AG08395 (cell line): ENCODE measurements around the gene SEC22C.

Experiments used
- DNase-seq: peaks from one replicate; pipeline ENCODE4 v3.0.0; 2012; ENCODE audit warnings: mixed read lengths, low spot score

The SEC22C gene

DNA sequence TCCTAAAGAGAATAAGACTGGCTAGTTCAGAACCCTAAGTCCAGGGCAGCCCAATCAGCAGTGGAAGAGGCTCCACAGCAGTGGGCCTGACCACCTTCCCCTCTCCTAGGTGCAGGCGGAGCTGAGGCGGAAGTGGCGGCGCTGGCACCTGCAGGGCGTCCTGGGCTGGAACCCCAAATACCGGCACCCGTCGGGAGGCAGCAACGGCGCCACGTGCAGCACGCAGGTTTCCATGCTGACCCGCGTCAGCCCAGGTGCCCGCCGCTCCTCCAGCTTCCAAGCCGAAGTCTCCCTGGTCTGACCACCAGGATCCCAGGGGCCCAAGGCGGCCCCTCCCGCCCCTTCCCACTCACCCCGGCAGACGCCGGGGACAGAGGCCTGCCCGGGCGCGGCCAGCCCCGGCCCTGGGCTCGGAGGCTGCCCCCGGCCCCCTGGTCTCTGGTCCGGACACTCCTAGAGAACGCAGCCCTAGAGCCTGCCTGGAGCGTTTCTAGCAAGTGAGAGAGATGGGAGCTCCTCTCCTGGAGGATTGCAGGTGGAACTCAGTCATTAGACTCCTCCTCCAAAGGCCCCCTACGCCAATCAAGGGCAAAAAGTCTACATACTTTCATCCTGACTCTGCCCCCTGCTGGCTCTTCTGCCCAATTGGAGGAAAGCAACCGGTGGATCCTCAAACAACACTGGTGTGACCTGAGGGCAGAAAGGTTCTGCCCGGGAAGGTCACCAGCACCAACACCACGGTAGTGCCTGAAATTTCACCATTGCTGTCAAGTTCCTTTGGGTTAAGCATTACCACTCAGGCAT, 45.6 kb downstream of the SEC22C start:
- DNase-seq = peak; percentile 35

DNA sequence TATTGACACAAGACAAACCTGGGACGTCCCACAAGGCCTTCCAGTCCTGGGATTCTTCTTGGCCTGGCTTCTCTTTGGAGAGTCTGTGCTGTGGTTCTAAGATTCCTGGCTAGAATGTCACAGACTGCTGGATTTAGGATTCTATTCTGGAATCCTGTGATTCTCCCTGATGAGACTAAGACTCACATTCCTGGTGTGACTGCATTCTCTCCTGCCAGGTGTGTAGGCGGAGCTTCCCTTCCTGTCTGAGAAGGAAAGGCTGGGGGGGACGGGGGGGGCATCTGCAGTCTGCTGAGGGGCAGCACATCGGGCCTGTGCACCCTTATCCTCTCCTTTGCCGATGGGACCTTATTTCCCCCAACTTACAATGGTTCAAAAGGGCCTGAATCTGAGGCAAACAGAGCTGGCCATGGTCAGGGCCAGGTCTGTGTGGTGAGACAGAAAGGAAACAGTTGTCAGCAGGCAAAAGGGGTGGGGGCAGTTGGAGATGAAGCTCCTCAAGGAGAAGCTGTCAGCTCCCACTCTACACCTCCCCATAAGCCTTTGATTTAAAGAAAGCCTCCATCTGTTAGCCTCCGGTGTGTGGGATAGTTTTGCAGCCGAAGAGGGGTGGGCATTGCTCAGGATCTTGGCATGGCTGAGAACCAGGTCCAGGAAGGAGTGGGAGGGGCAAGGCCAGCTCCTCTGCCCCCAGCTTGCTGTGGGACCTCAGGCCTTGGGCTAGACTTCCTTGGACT, 48.4 kb downstream of the SEC22C start:
- DNase-seq = no peak

DNA sequence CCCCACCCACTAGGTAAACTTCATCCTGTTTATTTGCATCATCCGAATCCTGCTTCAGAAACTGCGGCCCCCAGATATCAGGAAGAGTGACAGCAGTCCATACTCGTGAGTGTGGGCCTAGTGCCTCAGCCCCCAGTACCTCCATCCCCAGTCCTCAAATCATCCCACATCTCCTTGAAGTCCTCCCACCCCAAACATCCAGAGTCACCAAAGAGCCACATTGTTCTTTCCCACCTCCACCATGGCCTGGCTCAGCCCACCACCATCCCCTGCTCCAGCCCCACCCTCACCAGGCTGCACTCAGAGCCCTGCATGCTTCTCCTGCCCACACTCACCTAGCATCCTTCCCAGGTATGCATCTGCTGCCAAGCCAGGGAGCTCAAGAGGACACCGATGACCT, 49.5 kb downstream of the SEC22C start:
- DNase-seq = no peak

DNA sequence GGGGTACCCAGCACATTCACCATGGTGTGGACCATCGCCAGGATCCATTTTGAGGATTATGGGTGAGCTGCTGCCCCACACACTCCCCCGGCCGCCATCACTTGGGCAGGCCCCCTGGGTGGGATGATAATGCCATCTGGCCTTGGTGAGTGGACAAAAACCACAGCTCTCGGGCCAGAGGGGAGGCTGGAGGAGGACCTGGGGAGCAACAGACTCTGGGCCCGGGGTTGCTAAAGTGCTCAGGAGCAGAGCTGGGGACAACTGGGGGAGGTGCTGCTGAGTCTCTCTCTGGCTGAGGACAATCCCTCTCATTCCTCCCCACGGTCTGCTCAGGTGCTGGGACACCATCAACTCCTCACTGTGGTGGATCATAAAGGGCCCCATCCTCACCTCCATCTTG, 50.3 kb downstream of the SEC22C start:
- DNase-seq = no peak

DNA sequence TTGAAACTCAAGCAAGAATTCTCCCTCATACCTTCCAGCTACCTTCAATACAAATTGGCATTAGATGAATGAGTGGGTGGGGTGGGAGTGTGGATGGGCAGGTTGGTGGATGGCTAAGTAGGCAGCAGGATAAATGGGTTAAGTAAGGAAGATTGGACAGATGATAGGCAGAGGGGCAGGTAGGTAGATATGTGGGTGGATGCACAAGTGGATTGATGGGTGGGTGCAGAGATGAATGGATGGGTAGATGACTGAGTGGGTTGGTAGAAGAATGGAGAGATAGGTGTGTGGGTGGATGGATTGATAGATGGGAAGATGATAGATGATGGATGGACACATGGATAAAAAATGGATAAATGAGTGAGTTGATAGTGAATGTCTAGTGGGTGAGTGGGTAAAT, 51.7 kb downstream of the SEC22C start:
- no peak for DNase-seq

DNA sequence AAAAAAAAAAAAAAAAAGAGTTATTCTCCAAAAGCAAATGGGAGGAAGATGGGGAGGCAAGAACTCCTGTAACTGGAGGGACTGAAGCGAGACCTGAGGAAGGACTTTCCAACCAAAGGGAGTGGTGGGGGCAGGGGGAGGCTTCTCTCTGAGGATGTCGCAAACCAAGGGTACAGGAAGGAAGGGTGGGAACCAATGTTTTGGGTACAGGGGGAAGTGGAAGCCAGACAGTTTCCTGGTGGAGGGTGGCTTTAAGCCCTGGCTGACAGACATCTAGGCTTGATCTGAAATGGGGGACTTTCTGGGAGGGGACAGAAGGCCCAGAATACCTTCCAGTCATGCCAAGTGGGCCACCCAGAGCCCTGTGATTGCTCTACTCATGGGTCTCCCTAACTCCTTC, 52.3 kb downstream of the SEC22C start:
- DNase-seq = no peak

DNA sequence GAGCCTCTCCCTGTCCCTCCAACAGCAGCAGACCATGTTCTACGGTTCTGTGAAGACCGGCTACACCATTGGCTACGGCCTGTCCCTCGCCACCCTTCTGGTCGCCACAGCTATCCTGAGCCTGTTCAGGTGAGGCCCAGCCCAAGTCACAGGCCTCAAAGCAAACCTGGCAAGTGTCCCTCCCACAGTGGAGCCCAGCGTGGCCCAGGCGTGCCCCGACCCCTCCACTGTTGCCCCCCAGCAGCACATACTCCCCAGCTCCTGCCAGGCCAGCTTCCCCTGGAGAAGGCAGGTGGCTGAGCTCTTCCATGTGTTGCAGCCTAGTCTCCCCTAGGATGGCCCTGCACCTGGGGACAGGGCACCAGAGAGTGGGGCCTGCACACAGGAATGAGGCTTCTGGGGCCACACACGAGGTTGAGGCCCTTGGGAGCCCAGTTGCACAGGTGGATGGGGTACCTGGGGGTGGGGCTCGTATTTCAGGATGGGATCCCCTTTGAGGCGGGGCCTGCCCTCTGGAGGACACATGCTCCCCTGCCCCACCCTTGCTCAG, 54.3 kb downstream of the SEC22C start:
- DNase-seq = no peak

DNA sequence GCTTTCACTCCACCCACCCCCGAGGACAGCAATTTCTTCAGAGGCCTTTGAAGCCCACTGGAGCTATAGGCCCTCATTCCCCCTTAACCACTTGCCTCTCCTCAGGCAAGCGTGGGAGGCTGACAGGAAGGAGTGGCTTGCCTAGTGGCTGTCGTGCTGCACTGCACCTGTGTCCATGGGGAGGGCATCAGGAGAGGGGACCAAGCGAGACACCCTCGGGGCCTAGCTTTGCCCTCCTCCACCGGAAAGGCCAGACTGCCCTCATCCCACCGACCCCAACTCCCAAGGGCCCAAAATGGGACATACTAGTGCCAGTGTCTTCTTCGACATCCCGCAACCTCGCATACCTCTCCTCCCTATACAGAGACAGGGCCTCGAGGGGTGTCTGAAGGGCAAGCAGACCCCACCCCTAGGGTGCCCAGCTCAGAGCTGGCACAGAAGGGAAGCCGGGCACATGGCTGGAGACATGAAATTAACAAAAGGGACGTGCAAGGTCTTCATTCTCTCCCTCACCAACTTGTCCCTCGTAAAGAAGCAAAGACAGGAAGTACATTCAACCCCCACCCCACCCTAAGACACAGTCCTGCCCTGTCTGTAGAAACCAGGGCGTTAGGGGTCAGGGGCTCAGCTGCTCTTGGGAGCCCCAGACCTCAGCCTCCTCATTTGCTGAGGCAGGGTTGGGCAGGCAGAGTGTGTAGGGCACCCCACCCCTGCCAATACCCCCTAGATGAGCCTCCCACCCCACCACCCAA, 55.0 kb downstream of the SEC22C start:
- no peak for DNase-seq

DNA sequence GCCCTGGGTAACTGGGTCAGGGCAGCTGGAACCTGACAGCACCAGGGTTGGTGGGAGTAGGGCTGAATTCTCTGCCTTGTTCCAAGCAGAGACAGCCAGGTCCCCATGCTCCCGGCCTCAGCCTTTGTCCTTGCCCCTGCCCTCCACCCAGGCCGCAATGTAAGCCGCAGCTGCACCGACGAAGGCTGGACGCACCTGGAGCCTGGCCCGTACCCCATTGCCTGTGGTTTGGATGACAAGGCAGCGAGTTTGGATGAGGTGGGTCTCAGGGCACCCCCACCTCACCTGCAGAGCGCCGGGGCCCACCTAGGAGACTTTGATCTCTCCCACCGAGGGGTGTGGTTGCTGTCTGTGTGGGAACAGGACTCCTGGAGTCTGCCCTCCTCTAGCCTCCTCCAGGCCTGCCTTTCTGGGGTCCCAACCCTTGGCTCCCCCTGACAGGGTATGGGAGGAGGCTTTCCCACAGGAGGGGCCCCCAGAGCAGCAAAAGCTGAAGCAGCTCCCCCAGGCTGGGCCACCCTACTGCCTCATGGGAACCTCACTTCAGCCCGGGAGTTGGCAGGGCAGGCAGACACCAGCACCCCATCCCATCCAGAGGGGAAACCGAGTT, 55.9 kb downstream of the SEC22C start:
- no peak for DNase-seq

DNA sequence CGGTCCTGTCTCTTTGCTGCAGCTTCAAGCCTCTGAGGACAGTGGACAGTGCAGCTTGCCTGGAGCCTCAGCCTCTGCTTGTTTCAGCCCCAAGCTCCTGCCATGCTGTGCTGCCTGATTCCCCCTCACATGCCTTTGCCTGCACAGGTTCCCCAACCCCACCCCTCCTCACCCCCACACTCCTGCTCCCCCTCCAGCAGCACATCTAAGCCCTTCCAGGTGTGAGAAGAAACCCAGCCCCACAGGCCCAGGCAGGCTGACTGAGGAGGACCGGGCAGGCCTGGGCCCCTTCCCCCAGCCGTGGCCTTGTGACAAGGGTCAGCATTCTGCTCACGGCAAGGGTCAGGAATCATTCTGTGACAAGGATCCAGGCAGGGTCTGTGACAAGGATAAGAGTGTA, 56.6 kb downstream of the SEC22C start:
- DNase-seq = no peak

DNA sequence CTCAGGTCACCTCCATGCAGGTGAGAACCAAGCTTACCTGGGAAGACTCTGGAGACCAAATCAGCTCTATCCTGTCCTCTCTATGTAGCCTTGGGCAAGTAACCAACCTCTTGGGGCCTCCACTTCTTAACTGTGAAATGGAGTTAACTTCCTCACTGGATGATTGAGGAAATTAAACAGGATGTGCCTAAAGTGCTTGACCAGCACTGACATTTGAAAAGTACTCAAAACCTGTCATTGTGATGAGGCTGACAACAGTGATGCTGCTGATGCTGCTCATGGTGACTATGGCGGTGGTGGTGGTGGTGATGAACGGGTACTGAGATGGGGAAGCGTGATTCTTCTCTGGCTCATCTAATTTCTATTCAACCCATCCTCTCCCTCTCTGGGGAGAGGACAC, 57.0 kb downstream of the SEC22C start:
- no peak for DNase-seq

DNA sequence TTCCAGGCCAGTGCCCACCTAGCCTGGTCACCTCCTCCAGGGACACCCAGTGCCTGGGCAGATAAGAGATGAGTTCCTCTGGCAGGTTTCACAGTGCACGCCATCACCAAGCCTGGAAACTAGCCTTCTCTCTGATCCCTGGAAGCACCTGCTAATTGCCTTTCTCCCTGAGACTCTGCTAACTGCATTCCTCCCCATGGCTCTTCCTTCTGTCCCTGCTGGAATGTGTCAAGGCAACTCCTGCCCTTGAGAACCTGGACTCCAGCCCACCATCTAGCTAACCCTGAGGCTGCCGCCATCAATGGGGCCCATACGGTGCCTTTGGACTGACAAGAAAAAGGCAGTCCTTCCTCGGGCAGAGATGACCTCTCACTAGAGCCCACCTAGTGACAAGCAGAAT, 60.9 kb downstream of the SEC22C start:
- DNase-seq = no peak

DNA sequence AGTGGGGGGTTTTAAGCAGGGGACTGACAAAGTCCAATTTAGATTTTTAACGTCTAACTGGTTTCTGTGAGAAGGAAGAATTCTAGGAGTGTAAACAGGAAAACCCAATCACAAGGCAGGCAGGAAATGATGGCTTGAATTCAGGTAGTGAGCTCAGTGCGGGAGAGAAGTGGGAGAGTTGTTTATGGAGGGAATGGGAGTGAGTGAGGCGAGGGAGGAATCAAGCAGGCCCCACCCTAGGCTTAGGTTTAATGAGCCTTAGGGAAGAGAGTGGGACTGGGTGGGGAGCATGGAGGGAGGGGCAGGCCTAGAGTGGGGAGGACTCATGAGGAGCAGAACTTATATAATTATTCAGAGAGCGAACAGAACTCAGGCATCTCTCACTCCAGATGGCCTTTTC, 61.4 kb downstream of the SEC22C start:
- no peak for DNase-seq

DNA sequence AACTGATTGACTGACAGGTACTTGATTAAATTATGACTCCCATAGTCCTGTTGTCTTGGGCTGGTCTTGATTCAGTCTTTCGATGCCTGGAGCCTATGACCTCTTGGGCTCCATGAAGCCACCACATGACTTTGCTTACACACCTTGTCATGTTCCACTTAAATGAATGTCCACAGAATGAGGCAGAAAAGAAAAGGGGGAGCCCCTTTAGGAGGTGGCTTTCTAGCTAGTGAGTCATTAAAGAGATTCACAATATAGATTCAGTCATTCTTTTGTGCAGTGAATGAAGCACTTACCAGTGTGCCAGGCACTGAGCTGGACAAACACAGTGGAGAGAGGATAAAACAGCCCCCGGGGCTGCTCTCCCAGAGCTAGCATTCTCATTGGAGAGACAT, 62.2 kb downstream of the SEC22C start:
- DNase-seq = no peak

DNA sequence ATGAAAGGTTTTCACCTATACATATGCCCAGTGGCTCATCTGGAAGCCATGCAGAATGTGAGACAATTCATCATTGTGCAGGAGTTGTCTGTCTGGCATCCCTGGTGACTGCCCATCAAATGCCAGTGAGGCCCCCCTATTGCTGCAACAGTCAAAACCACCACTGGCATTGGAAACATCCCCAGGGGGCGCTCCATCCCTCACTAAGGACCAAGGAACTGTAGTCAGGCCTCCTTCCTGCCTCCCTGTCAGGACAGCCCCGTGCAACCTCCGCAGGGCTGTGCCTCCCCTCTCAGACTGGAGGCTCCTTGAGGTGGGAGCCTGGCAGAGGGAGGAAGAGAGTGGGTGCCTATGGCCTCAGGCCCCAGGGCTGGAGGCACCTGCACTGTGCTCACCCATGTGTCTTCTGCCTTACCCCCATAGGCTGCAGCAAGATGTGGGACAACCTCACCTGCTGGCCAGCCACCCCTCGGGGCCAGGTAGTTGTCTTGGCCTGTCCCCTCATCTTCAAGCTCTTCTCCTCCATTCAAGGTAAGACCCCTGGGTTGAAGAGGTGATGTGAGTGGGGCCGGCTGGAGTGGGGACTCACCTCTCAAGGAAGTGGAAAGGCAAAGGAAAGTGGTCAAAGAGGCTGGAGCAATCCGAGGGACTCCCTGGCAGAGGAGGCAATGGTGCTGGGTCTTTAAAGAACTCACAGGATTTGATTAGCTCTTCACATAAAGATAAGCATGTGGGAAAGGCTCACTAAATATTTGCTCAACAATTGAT, 62.8 kb downstream of the SEC22C start:
- DNase-seq = no peak

DNA sequence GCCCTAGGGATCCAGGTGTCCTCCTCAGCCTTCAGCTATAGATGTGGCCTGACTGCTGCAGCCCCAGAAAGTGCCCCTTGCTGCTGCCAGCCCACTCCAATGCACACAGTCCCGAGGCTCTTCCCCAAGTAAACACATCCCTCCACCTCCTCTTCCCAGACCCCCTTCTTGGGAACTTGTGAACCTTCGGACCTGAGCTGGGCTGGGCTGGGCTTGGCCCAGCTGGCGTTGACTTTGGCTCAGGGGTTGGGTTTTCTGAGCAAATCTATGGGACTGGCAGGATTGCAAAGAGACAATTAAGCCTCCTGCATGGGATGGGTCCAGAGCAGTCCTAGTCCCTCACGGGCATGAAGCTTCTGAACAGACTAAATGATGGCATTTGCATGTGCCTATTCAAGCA, 64.7 kb downstream of the SEC22C start:
- DNase-seq = no peak

DNA sequence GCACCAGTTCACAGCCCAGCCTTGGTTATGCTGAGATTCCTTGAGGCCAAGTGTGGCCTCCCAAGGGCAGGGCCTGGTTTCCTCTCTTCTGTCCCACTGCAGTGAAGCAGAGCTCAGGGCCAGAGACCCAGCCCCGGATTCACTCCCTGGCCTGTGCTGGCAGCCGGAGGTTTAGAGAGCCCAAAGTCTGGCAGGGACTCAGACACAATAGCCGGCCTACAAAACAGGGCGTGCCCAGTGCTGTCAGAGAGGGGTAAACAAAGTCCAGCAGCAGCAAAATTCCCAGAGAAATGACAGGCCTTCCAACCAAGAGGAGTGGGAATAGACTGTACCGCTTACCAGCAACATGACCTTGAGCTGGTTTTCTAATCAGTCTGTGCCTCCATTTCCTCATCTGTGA, 65.3 kb downstream of the SEC22C start:
- DNase-seq = no peak

DNA sequence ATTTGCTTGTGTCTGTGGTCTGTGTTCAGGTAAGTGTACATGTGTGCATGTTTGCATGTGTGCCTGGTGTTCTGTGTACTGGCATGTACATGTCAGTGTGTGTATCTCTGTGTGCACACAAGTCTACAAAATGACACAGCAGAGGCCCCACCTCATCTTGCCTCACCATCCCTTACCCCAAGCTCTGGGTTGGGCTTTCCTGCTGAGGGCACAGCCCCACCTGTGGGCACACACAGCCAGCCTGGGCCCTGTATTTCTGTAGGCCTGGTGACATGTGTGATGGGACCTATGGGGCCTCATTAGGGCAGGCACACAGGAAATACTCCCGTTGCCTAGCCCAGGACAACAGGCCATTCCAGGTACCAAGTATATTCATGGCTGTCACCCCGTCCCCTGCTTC, 65.8 kb downstream of the SEC22C start:
- DNase-seq = no peak

DNA sequence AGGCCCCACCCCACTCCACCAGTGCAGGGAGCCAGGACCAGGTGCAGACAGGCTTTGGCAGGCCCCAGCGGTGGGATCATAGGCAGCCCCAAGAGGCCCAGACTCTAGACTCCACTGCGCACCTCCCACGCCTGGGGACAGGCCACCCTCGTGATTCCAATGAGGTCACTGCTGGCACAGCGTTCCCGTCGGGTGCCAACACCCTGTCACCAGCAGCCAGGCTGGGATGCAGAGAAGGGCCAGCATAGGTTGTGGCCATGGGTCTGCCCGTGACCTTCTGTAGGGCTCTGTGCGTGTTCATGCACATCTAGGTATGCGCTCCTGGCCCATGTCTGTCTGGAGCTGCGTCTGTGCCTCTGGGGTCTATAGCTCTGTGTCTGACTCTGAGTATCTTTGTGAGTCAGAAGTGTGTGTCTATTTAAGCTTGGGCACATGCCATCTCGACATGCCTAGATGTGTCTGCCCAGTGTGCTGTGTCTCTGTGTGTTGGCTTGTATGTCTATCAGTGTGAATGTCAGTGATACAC, 66.3 kb downstream of the SEC22C start:
- DNase-seq = no peak

DNA sequence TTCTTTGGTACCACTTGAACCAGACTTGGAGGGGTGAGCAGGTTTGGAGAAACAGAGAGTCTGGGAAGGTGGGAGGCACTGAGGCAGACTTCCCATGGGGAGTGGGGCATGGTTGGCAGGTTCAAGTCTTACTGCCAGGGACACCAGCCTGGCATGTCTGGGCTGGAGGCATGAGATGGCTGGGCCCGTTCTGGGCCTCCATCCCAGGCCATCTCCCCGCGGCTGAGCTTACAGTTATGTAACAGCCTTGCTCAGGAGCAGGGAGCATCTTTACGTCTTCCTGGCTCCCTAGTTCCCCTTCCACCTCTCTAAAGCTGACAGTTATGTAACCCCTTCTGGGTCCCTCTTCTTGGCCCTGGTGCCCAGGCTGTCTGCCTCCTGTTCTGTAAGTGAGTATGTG, 66.9 kb downstream of the SEC22C start:
- no peak for DNase-seq

DNA sequence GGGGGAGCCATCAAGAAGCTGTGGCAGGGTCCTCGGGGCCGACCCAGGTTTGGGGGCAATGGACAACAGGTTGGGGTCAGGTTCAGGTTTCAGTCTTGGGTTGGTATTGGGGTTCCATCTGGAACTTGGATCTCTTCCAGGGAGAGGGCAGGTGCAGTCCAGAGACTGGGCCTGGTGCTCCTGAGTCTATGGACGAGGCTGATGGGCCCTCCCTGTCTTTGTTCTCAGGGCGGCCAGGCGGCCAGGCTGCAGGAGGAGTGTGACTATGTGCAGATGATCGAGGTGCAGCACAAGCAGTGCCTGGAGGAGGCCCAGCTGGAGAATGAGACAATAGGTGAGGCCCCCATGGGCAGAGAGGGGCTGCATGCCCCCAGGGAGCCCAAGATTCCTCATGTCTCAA, 68.2 kb downstream of the SEC22C start:
- no peak for DNase-seq
